Globus pallidus (tissue), 1 donor: Measurements from ENCODE around the gene MAGEB17.

Experiments
- DNase-seq: peaks from one replicate; pipeline ENCODE4 v3.0.0-alpha.2; 2015; ENCODE audit warnings: low spot score

MAGEB17 gene

DNA sequence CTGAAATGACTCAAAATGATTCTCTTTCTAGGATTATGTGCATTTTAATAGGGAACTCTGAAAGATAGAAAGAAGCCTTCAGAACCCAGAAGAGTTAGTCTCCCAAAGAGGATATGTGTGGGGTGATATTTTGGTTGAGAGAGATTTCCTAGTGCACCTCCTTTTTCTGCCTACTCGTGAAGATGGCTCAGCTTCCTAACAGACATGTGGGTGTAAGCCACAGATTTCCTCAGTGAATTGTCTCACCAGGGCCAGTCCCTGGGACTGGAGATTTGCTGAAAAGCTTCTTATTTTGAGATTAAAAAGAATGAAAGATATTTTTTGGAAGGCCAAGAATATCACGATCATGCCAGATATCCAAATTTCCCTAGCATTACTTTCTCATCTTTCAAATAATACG, 42.8 kb downstream of the MAGEB17 start:
- DNase-seq, result no peak

DNA sequence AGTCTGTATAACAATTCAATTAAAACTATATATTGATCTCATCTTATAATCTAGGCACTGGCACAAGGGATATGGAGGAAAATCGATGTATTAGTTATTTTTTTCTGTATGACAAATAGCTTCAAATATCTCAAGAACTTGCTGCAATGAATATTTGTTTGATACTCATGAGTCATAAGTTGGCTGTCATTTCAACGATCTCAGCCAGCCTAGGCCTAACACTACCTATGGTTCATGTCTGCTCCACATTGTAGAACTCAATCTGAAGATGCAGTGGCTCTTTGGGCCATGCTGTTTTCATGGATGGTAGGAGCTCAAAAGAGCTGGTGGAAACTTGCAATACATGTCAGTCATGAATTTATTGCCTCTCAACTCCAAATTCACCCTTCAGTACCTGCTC, 44.7 kb downstream of the MAGEB17 start:
- DNase-seq, result no peak

DNA sequence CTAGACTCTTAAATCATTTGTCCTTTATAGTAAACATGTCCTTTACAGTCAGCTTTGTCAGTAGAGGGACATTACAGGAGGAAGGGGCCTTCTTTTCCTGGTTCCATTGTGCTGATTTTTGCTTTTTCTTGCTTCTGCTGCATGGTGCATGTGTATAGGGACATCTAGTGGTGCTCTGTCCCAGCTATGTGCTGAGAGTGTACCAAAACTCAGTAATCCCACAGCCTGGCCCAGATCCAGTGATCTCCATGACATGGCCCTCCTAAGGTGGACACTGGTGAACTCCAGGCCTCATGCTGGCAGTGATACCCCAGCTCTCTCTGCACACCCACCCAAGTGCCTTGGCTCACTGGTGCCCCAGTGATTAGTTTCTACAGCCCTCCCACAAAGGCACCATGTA, 45.2 kb downstream of the MAGEB17 start:
- no peak for DNase-seq

DNA sequence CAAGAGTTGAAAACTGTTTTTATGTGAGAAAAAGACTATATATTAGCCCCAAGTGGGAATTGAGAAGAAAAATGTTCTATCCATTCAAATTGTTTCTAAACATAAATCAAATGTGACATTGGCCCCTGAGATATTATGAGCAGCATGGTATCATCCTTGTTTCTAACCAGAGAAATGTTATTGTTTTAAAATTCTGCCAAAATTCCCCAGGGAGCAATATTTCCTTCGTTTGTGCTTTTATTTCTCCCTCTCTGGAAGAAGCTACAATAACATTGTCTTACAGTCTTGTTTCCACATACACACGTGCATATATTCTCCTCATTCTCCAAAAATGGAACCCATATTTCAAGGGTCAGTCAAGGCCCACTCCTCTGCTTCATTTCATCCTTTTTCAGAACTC, 46.7 kb downstream of the MAGEB17 start:
- no peak for DNase-seq

DNA sequence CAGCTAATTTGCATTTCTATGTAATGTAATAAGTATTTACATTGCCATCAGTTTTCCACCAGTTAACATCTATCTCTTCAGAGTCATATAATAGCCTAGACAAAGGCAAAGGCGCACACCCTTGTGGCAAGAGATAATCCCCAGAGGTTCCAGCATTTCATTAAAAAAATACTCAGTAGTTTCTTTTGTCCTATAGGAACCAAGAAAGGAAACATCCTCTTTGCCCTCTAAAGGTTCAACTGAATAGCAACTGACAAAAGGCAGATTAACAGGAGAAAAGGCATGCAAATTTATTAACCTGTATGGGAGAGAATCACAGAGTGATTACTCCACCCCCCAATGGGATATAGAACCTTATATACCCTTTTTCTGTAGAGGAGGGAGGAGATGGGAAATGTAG, 48.4 kb downstream of the MAGEB17 start:
- no peak for DNase-seq
